GM18907 (cell line): ENCODE data around the gene HSF4.
A peak's percentile ranks its signal among the peaks of the same experiment; 100 is the strongest.

Source experiments
- ATAC-seq: cut with Tn5 transposase; IDR thresholded peaks from one replicate; pipeline ENCODE4 v1.9.1; 2021; ENCODE audit warnings: mild to moderate bottlenecking, moderate library complexity; ENCODE audit not compliant: unreplicated experiment

Gene HSF4

DNA sequence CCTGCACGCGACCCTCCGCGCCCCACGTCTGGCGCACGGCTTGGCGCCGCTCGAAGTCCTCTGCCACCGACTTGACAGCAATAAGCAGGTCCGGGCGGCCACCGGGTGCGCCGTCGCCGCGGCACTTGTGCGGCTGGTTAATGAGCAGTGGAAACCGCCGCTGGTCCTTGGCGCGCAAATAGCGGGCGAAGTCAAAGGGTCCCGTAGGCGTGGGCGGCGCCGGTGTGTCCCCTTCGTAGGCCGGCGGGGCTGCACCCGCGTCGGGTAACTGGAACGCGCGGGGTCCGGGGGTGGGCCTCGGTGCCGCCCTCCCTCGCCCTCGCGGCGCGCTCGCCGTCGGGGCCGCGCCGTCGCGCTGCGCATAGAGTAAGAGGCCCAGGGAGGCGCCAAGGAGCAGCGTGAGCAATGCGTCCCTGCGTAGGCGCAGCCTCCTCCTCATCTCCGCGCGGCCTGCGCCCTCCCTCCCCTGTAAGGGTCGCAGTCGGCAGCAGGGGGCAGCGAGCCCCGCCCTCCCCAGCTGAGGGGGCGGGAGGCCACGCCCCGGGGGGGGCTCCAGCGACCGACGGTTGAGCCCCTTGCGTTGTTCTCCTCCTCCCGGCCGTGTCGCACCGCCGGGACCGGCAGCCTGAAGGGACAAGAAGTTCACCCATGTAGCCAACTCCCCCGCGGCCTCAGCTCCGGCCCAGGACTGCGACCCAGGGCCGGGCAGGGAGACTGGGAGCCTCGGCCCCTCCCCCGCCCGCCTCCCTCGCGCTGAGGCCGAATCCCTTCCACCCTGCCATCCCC lies 14.3 kb upstream of the HSF4 start:
- ATAC-seq, result peak; percentile 51

DNA sequence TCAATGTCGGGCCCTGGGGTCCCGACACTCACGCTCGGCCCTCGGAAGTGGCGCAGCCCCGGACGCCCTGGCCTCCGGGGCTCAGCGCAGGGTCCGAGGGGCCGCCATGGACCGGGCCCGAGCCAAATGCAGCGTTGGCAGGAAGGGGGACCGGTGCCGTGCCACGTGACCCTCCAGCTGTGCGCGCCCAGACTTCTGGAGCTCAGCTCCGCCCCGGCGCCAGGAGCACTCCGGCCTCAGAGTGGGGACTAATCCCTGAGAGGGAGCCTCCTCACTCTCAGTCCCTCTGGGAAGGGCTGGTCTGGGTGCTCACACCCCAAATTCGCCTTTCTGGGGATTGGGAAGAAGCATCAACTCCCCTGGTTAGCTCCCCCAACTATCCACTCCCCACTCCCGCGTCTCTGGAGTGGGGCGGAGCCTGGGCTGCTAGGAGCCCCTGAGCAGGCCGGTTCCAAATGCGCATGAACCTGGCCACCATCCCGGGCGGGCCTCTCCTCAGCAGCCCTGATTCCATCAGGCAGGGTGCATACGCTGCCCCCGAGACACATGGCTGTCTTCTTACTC lies 13.6 kb upstream of the HSF4 start, which contains the start of gene B3GNT9:
TSS of gene B3GNT9 (minus strand) at position 166 of the 564 bp plus-strand sequence. CDS start 513 bp downstream, outside the sequence.
- peak; percentile 63 for ATAC-seq

DNA sequence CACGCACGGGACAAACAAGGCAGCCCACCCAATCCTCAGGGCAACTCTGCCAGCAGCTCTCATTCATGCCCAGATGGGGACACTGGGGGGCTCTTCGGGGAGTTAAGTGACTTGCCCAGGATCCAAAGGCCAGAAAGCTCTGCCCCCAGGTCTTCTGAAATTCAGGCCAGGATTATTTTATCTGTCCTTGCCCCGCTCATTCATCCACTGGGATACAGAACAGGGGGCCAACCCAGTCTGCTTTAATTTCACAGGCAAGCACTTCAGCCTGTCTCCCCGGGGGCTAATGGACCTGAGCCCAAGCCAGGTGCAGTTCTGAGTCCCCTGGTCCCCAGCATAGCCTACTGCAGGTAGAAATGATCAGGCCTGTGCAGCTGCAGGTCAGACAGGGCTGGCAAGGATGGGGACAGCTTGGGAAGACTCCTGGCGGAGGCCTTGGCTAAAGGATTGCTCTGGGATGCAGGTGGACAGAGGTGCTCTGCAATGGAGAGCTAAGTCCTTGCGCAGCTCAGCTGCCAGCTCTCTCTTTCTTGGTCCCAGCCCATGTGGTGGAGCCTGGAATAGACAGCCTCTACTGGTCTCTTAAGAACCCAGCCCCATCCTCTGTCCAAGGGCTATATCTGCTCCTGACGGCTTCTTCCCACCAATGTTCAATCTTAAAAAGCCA lies 13.0 kb upstream of the HSF4 start:
- no peak for ATAC-seq

DNA sequence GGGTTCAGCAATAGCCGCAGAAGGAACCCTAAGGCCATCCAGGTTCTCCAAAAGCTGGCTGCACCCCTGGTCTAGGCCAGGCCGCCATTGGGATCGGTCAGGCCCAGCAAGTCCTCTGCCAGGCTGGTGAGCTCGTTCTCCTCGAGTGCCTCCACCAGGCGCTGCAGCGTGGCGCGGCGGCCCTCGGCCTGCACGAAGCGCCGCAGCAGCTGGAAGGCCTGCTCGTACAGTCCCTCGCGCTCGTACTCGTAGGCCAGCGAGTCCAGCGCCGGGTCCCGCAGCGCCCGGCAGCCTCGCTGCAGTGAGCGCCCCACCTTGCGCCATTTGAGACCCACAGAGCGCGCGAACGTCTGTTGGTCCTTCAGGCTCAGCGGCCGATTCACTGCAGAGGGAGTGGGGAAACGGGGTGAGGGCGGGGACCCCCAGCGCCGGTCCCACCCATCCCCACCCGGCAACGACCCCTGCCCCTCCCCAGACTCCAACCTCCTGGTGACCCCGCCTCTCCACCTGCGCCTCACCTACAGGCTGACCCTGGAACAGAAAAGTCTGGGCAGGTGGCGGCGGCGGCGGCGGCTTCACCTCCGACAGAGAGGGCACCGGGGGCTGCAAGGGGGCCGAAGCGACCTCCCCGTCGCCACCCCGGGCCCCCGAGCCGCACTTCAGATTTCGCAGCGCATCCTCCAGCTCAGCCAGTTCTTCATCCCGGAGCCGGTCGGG lies 9.8 kb upstream of the HSF4 start:
- no peak for ATAC-seq

DNA sequence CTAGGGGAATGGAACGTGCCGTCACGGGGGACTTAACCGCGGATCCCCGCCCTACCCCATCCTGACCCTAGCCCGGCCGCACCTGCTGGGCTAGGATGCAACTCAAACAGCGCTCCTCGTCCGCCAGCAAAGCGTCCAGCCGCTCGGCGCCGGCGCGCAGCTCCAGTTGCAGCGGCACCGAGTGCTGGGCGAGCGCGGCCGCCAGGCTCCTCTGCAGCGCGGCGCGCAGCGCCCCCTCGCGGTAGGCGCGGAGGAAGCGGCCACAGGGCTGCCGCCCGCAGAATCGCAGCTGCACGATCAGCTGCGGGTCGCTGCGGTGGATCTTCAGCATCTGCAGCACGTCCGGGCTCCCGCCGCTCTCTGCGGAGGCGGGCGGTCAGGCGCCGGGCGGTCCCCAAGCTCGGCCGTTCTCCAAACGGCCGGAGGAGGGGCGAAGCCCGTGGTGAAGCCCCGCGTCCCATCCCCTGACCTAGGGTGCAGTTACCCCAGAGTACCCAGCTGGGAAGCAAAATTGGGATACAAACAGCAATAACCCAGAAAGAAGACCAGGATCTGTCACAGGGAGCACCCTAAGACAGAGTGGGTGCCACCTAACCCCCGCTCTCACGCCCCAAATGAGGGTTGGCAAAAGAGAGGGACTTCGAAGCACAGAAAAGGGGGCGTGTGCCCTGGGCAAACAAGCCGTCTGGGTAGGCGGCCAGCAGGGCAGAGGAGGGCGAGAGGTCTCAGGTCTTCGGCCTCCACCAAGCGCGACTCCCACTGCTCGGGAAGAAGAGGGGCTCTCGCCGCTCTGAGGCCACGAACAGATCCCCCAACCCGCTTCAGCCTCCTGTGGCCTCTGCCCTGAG lies 9.0 kb upstream of the HSF4 start:
- ATAC-seq, result peak; percentile 22

DNA sequence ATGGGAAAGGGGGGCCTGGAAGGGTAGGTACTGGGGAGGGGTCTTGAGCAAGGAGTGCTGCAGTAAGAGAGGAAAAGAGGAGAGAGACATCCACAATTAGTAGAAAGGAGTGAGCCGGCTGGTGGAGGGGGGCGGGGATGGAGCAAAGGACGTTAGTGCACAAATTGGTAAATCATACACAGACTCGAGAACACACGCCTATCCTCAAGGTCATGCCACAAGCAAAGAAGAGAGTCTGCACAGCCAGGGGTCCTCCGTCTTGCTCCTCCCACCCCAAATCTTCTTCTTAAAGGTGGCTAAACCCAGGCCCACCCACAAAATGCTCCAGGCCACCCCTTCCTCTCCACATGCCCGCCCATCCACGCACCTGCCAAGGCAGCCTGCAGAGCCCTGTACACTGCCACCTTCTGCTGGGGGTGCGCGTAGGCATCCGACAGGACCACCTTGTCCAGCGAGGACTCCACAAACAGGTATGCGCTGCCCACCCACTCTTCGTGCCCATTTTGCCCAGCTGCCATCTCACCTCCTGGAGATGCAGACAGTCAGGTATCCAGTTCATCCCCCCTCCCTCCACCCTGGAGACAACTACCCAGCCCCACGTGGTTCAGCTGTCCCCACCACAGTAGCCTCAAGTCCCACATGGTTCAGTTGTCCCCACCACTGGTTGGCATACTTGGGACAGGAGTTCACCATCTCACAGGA lies 8.3 kb upstream of the HSF4 start:
- ATAC-seq, result no peak

DNA sequence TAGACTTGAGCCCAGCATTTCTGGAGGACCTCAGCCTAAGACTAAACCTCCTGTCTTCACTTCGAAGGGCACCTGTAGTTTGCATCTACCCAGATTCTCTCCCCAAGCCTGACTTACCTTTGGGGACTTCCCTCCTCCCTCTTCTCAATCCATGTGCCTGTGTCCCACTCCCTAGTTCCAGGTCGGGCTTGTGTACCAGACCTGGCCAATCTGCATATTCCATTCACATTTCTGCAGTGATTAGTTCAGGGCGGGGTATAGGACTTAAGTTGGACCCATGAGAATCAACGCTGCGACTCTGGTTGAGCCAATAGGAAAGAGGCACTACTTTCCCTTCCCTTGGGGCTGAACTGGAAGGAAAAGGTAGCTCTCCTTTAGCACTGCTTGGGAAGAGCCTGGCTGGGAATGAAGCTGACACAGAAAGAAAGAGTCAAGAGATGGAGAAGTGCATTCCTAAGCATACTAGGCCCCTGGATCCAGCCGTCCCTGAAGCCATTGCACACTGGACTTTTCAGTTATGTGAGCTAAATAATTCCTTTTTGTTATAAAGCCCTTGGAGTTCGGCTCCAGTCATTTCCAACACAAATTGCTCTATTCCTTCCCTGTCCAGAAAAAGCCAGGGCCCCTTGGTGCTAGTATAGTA lies 7.3 kb upstream of the HSF4 start:
- no peak for ATAC-seq

DNA sequence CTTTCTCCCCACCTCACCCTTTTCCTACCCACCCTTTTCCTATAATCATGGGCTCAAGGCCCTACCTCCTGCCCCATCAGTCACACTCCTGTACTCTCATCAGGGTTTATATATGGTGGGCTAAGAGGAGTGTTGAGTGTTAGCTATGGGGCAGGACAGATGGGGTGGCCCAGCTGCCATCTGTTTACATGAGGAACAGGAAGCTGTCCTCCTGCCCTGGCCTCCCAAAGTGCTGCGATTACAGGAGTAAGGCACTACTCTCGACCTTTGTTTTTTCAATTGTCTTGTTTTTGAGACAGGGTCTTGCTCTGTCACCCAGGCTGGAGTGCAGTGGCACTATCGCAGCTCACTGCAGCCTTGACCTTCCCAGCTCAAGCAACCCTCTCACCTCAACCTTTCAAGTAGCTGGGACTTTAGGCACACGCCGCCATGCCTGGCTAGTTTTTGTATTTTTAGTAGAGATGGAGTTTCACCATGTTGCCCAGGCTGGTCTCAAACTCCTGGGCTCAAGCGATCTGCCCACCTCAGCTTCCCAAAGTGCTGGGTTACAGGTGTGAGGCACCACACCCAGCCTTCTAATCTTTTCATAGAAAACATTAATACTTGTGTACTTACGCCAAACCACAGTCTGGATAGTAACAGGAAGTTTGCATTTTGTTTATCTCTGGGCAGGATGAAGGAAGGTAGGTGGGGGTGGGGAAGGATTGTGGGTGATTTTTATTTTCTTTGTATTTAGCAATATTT lies 6.5 kb upstream of the HSF4 start:
- no peak for ATAC-seq

DNA sequence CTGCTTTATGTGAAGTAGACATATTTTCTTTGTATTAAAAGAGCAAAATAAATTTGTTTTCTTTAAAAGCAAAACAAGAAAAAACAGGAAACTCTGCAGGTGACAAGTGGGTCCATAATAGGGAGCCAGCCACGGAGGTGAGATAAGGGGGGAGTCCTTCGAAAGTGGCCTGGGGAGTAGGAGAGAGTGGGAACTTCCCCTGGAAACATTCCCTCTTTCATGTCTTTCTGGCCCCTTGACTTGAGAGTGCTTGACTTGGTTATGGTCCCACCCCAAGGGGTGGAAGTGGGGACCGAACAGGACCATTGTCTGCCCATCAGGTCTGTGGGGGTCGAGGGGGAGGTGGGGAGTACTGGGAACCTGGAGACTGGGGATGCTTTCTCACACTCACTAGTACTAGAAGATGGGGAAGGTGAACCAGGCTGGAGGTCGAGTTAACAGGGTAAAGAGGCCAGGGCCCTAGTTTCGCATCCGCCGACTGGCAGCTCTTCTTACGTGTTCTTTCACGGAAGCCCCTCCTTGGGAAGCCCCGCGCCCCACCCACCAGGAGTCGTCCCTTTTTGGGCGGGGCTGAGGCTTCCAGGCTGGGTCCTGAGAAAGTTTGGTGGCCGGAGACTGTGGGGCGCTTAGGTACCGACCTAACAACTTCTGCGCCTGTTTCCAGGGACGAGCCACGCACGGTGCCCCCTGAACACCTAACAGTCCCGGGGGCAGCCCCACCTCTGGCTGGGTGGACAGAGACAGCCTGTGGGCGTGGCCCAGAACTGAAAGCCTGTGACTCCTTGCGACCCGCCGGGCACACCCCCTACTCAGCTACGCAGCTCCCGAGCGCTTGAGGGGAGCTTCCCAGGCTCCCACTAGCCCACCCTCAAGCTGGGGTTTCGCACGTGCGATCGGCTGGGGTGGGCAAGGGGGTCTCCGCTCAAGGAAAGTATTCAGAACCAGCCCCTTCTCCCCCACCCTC lies 5.6 kb upstream of the HSF4 start:
- ATAC-seq, result peak; percentile 47

DNA sequence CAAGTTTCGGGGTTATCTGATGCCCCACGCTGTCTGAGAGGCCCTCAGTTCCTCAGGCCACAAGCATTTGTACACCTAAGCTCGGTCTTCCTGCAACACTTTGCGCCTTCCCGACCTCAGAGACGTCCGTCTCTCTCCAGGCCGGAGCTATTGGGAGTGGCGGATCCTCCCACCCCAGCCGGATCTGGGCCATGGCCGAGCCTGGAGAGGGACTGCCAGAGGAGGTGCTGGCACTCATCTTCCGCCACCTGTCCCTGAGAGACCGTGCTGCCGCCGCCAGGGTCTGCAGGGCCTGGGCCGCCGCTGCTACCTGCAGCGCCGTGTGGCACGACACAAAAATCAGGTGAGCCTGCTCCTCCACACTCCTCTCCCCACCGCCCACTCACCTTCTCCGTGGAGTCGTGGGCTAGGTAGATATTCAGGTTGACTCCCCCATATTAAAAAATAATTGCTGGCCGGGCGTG lies 2.9 kb upstream of the HSF4 start:
- no peak for ATAC-seq

DNA sequence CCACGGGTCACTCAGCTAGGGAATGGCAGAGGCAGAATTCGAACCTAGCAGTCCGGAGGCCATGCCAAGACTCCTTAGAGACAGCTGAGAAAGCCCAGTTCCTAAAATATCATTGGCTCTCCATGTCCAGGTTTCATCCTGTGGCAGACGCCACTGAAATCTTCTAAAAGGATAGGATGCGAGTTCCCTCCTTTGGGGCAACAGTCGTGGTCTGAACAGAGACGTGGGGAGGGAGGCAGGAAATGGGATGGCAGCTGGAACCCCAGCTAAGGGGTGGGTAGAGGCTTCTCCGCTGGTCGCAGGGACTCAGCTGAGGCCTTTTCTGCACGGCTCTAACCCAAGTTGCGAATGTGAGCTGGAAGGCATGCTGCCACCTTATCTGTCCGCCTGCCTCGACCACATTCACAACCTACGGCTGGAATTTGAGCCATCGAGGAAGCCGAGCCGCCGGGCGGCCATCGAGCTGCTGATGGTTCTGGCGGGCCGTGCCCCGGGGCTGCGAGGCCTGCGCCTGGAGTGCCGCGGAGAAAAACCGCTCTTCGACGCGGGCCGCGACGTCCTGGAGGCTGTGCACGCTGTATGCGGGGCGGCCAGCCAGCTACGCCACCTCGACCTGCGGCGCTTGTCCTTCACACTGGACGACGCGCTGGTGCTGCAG lies 1.9 kb upstream of the HSF4 start:
- no peak for ATAC-seq

DNA sequence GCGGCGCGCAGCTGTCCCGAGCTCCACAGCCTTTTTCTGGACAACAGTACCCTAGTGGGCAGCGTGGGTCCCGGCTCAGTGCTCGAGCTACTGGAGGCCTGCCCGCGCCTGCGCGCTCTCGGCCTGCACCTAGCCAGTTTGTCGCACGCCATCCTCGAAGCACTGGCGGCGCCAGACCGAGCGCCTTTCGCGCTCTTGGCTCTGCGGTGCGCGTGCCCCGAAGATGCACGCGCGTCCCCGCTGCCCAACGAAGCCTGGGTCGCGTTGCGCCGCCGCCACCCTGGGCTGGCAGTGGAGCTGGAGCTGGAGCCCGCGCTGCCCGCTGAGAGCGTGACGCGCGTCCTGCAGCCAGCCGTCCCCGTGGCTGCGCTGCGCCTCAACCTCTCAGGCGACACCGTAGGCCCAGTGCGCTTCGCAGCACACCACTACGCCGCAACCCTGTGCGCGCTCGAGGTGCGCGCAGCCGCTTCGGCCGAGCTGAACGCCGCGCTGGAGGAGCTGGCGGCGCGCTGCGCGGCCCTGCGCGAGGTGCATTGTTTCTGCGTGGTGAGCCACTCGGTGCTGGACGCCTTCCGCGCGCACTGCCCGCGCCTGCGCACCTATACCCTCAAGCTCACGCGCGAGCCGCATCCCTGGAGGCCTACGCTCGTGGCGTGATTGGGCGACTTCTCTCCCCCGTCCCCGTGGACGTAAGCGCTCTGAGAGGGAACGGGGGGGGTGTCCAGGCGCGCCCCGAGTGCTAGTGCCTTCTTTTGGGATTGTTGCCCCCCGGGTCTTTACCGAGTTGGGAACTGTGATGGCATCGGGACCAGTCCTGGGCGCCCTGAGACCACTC lies 1.2 kb upstream of the HSF4 start:
- no peak for ATAC-seq

DNA sequence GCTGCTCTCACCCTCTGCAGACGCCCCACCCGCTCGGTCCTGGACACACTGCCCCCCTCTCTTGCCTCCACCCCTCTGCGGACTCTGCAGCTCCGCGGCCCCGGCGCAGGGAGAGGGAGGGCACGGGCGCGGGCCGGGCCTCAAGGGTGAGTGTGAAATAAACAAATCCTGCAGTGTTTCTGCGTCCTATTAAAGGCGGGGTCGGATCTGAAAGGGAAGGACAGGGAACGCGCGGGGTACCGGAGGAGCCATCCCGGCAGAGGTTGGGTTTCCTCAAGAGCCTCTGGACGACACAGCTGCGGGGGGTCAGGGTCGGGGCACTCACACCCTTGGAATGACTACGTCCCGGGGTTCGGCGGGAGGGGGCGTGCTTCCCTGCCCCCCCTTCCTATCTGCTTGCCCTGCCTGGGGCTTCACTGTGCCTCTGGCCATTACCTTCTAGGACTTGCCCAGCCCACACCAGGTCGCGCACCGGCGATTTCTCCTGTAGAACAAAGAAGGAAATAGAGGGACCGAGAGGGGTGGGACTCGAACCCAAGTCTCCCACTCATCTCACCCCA lies 466 bp upstream of the HSF4 start:
- no peak for ATAC-seq

DNA sequence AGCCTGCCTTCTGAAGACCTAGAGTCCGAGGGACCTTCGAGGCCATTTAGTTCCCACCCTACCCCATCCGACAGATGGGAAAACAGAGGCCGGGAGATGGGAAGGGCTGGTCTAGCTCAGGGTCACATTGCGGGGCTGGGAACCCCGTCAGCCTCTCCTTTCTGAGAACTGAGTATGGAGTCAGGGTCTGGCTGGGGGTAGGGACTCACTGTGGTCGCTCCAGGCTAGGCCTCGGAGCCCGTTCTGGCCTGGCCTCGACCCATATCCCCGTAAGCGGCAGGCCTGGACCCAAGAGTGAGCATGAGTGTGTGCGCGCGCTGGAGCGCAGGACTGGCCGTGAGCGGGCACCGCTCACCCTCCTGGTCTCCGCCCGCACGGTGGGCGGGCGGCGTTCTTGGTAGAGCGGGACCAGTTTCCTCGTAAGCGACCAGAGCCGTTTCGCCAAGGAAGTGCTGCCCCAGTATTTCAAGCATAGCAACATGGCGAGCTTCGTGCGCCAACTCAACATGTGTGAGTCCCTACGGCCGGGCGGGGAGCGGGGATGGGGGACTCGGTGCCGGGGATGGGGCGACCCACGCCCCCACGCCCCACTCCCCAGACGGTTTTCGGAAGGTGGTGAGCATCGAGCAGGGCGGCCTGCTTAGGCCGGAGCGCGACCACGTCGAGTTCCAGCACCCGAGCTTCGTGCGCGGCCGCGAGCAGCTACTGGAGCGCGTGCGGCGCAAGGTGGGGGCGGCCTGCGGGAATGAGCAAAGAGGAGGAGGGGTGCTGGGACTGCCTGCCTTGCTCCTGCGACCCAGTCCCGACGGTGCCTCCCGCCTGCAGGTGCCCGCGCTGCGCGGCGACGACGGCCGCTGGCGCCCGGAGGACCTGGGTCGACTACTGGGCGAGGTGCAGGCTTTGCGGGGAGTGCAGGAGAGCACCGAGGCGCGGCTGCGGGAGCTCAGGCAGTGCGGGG lies 855 bp downstream of the HSF4 start:
- no peak for ATAC-seq

DNA sequence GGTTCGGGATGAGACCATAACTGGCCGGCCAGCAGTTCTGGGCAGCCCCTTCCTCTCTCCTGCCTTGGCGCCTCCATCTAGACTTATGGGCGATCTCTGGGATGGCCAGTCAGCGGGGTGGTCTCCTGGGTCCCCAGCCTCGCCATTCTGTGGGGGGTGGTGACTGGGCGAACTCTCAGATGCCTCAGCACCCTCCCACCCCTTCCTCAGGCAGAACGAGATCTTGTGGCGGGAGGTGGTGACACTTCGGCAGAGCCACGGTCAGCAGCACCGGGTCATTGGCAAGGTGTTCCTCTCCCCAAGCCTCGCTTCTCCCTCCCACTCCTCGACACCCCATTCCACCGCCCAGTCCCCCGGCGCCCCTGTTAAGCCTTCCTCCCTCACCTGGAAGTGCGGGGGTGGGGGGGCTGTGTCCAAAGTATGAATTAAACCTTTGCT lies 1.6 kb downstream of the HSF4 start:
- no peak for ATAC-seq
